CD4-positive, alpha-beta memory T cell (primary cell): ENCODE data around the gene GOLPH3. TPM values are rescaled to one million over a fixed set of nuclear protein-coding genes. Genes with fewer than 3 reads are reported as not detected.
A peak's percentile ranks its signal among the peaks of the same experiment; 100 is the strongest.

Source experiments
- CTCF ChIA-PET: fragments of 350-600 bp; sonication (Branson Sonifier 250); formaldehyde crosslinking; loops from one replicate; lab custom pipeline; 2021; ENCODE audit warnings: inconsistent platforms; ENCODE audit not compliant: partially characterized antibody; lab: Charles Lee
- POLR2A ChIA-PET: fragments of 350-600 bp; sonication (Branson Sonifier 250); formaldehyde crosslinking; loops from one replicate; lab custom pipeline; 2021; ENCODE audit not compliant: partially characterized antibody; lab: Charles Lee
- DNase-seq, 5 donors: peaks; one replicate each; pipeline versions ENCODE4 v3.0.0 to v3.0.0-alpha.2; 2020 to 2022; ENCODE audit warnings: mixed read lengths in 1 of 5
- H3K27ac ChIP-seq: one replicate; pipeline ENCODE4 v1.7.0; 2013; ENCODE audit warnings: low read depth, low read length
- H3K27me3 ChIP-seq: 2 replicates; pipeline ENCODE4 v1.7.0; 2013; ENCODE audit warnings: mild to moderate bottlenecking, low read length, moderate library complexity; ENCODE audit not compliant: insufficient read depth
- H3K36me3 ChIP-seq: 2 replicates; pipeline ENCODE4 v1.7.0; 2013; ENCODE audit warnings: mild to moderate bottlenecking, low read length, moderate library complexity; ENCODE audit not compliant: insufficient read depth
- H3K4me1 ChIP-seq: 2 replicates; pipeline ENCODE4 v1.7.0; 2013; ENCODE audit warnings: mild to moderate bottlenecking, low read length, moderate library complexity; ENCODE audit not compliant: insufficient read depth
- H3K4me3 ChIP-seq, 2 donors: one replicate each; pipeline ENCODE4 v1.7.0; 2013; ENCODE audit warnings: low read length in 2 of 2, mild to moderate bottlenecking in 1 of 2
- H3K9me3 ChIP-seq, 2 donors: one replicate each; pipeline ENCODE4 v1.7.0; 2013; ENCODE audit warnings: low read length in 2 of 2, control low read depth in 1 of 2; ENCODE audit not compliant: control insufficient read depth in 1 of 2
- H3K27ac Mint-ChIP-seq, 7 donors: one replicate each; pipeline ENCODE4 v1.8.0; 2020 to 2021; ENCODE audit warnings: mixed read lengths in 7 of 7, mild to moderate bottlenecking in 6 of 7, inconsistent platforms in 3 of 7, moderate library complexity in 3 of 7
- H3K27me3 Mint-ChIP-seq, 2 donors: one replicate each; pipeline ENCODE4 v1.8.0; 2020 to 2021; ENCODE audit warnings: mixed read lengths in 2 of 2
- H3K36me3 Mint-ChIP-seq, 2 donors: one replicate each; pipeline ENCODE4 v1.8.0; 2020 to 2021; ENCODE audit warnings: mixed read lengths in 2 of 2, inconsistent platforms in 1 of 2, mild to moderate bottlenecking in 1 of 2
- H3K4me1 Mint-ChIP-seq, 4 donors: one replicate each; pipeline ENCODE4 v1.8.0; 2020 to 2021; ENCODE audit warnings: mixed read lengths in 4 of 4, mild to moderate bottlenecking in 1 of 4
- H3K4me3 Mint-ChIP-seq, 8 donors: one replicate each; pipeline ENCODE4 v1.8.0; 2020 to 2021; ENCODE audit warnings: mixed read lengths in 8 of 8, mild to moderate bottlenecking in 7 of 8, moderate library complexity in 6 of 8, inconsistent platforms in 3 of 8
- H3K9me3 Mint-ChIP-seq, 8 donors: one replicate each; pipeline ENCODE4 v1.8.0; 2020 to 2021; ENCODE audit warnings: mixed read lengths in 8 of 8, mild to moderate bottlenecking in 5 of 8, inconsistent platforms in 3 of 8, moderate library complexity in 1 of 8
- intact Hi-C: fragments of 100-400 bp; cut with micrococcal nuclease; formaldehyde crosslinking; loops from one replicate; pipeline ENCODE4 v1.15.1; 2023
- polyA plus RNA-seq, 2 donors: library from polyadenylated mRNA; unstranded; fragments of 300-500 nt; fragmentation: Illumina TruSeq; gene quantifications; one replicate each; pipeline ENCODE4 v1.2.3, GENCODE V29; 2021
- total RNA-seq, 2 experiments: library from RNA; stranded (reverse); gene quantifications; one replicate each; pipeline ENCODE4 v1.2.3, GENCODE V29; 2021

The GOLPH3 gene
- total and polyA plus RNA-seq, 4 experiments from 2014 or later, result 67.4 to 107 (median 86.2) TPM

DNA sequence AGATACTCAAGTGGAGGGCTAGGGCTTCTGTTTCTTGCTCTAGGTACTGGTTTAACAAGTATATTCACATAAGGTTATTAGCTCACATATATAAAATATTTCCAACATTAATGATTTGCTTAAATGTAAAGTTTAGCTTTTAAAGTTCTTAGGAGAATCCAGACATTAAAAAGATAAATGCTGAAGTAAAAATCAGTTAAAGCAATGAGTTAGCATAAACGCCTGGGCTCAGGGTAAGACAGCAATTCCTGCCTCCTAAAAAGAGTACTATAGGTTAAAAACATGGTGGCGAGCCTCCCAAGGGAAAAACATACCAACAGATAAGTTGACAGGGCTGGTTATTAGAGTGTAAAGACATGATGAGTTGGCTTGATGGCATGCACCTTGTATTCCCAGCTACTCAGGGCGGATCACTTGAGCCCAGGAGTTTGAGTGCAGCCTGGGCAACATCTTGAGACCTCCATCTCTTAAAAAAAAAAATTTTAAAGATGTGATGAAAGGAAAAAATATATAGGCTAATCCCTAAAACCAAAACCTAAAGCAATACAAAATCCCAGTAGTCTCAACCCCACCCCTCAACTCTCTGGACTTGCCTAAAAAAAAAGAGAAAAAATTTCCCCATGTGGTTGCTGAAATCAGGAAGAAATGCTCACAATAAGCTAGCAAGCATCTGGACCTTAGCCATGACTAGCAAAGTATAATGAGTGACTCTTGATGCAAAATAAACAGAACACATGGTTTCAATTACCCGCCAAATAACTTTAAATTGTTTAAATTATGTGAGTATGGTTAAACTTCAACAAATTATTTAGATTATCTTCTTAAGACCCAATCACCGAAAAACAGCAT is 3.6 kb downstream of the GOLPH3 start:
- Mint-ChIP-seq H3K4me3 (peak overlapping the region in 7 of 8 donors; percentile 9 to 69 (median 60)), H3K27me3 (peaks cover 0 to 2% of the 10 kb centered on the region in 2 donors), H3K36me3 (peaks cover 29 to 59% of the 10 kb centered on the region in 2 donors), H3K4me1 (peaks cover 30 to 62% (median 48%) of the 10 kb centered on the region in 4 donors), H3K9me3 (no peaks in the 10 kb centered on the region), H3K27ac (peak overlapping the region in 5 of 7 donors; percentile 7 to 93 (median 33))
- intact Hi-C loops, result loop anchor here (5.0 kb wide), 3 partner anchors 38 to 638 kb away; partner anchors contain the start of genes C5orf22 and DROSHA
- Histone ChIP-seq H3K4me3 (no peak overlapping the region), H3K9me3 (no peaks in the 10 kb centered on the region), H3K4me1 (peaks cover 64% of the 10 kb centered on the region), H3K27ac (no peak overlapping the region), H3K36me3 (peaks cover 12% of the 10 kb centered on the region), H3K27me3 (no peaks in the 10 kb centered on the region)
- ChIA-PET CTCF (interaction anchor here (1.0 kb wide), 1 partner anchor 34 kb away, joined by 3 read pairs; no protein-coding TSS in a partner anchor), POLR2A (interaction anchor here (0.5 to 0.9 kb wide), 2 partner anchors 20 to 30 kb away, joined by 3 to 5 read pairs; no protein-coding TSS in a partner anchor)
- DNase-seq, result no peak

DNA sequence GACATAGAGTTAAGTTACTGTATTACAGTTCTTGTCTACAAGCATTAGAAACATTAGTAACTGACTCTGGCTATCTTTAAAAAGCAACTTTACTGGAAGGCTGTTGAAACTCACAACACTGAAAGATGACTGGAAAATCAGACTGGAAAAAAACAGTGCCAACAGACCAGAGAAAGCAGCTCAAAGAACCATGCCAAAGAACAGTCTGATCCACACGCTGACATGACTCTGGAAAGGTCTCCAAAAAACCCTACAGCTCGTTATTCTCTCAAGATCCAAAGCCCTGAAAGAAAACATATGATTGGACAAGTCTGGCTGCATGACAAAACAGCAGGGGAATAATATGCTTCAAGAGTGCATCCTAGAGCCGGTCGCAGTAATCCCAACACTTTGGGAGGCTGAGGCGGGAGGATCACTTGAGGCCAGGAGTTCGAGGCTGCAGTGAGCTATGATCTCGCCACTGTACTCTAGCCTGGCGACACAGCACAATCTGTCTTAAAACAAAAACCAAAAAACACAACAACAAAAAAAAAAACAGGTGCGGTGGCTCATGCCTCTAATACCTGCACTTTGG is 5.6 kb downstream of the GOLPH3 start:
- no peak for DNase-seq
- Mint-ChIP-seq H3K9me3 (no peaks in the 10 kb centered on the region), H3K36me3 (peaks cover 29 to 62% of the 10 kb centered on the region in 2 donors), H3K4me1 (peaks cover 33 to 68% (median 55%) of the 10 kb centered on the region in 4 donors), H3K4me3 (peak overlapping the region in 3 of 8 donors; percentile 23 to 36 (median 27)), H3K27ac (peak overlapping the region in 3 of 7 donors; percentile 19 to 57 (median 48)), H3K27me3 (no peaks in the 10 kb centered on the region)
- ChIA-PET CTCF (no interaction called here), POLR2A (interaction anchor here (0.6 kb wide), 1 partner anchor 636 kb away, joined by 3 read pairs; no protein-coding TSS in a partner anchor)
- H3K9me3 ChIP-seq, result no peaks in the 10 kb centered on the region
- H3K4me3 ChIP-seq, result no peak overlapping the region
- no peak overlapping the region for H3K27ac ChIP-seq
- H3K27me3 ChIP-seq, result no peaks in the 10 kb centered on the region
- intact Hi-C loops, result no loop called here
- H3K4me1 ChIP-seq, result peaks cover 77% of the 10 kb centered on the region
- peaks cover 13% of the 10 kb centered on the region for H3K36me3 ChIP-seq

GRCh38 chr5:32165597-32165996 is 8.5 kb downstream of the GOLPH3 start:
- H3K4me1 Mint-ChIP-seq, result peaks cover 33 to 65% (median 46%) of the 10 kb centered on the region in 4 donors
- intact Hi-C loops, result no loop called here
- Histone ChIP-seq H3K27ac (no peak overlapping the region), H3K9me3 (no peaks in the 10 kb centered on the region), H3K27me3 (no peaks in the 10 kb centered on the region), H3K36me3 (peaks cover 13% of the 10 kb centered on the region), H3K4me1 (peaks cover 64% of the 10 kb centered on the region), H3K4me3 (no peak overlapping the region)
- DNase-seq, result no peak
- ChIA-PET POLR2A (no interaction called here), CTCF (no interaction called here)
- no peak overlapping the region for H3K4me3 Mint-ChIP-seq
- peaks cover 30 to 47% of the 10 kb centered on the region in 2 donors for H3K36me3 Mint-ChIP-seq
- H3K27me3 Mint-ChIP-seq, result no peaks in the 10 kb centered on the region
- no peaks in the 10 kb centered on the region for H3K9me3 Mint-ChIP-seq
- H3K27ac Mint-ChIP-seq, result peak overlapping the region in 1 of 7 donors; percentile 26

DNA sequence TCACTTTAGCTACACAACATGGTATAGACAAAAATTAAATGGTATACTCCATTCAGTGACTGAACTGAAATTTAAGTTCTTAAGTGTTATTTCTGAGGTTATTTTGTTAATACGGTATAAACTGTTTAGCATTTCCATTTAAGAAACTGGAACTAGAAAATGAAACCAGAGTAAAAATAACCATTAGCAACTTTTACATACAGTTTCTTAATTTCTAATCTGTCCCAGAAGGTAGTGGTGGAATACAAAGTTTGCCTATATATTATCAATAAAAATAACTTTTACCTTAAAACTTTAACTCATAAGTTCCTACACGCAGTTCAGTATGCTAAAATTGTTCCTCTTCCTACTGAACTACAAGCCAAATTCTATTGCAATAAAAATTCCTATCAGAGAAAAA is 10.3 kb downstream of the GOLPH3 start:
- Histone ChIP-seq H3K27me3 (no peaks in the 10 kb centered on the region), H3K4me1 (peaks cover 63% of the 10 kb centered on the region), H3K9me3 (no peaks in the 10 kb centered on the region), H3K4me3 (no peak overlapping the region), H3K36me3 (peaks cover 13% of the 10 kb centered on the region), H3K27ac (no peak overlapping the region)
- H3K27me3 Mint-ChIP-seq, result no peaks in the 10 kb centered on the region
- peak overlapping the region in 5 of 8 donors; percentile 2 to 46 (median 30) for H3K4me3 Mint-ChIP-seq
- CTCF ChIA-PET, result no interaction called here
- H3K27ac Mint-ChIP-seq, result peak overlapping the region in 1 of 7 donors; percentile 65
- peaks cover 27 to 47% (median 35%) of the 10 kb centered on the region in 4 donors for H3K4me1 Mint-ChIP-seq
- no peak for DNase-seq
- H3K9me3 Mint-ChIP-seq, result no peaks in the 10 kb centered on the region
- POLR2A ChIA-PET, result interaction anchor here (2.3 kb wide), 1 partner anchor 10 kb away, joined by 12 read pairs; the partner anchor contains the start of gene GOLPH3
- intact Hi-C loops, result loop anchor here (1.0 kb wide), 1 partner anchor 9 kb away; no protein-coding TSS in a partner anchor
- peaks cover 19 to 33% of the 10 kb centered on the region in 2 donors for H3K36me3 Mint-ChIP-seq

DNA sequence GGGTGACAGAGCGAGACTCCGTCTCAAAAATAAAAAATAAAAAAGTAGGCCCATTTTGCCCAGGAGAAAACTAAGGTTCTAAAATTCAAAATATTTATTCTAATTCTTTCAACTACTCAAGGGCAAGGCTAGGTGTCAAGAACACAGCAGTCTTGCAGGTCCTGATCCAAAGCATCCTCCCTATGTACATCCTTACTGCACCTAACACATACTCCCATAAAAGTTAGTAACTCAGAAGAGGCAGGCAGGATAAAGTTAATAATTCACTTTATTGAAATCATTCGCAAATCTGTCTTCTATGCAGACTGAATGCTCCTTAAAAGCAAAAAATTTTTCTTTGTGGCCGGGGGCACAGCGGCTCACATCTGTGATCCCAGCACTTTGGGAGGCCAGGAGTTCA is 11.1 kb downstream of the GOLPH3 start:
- no peak overlapping the region for H3K27ac Mint-ChIP-seq
- peaks cover 21 to 39% (median 28%) of the 10 kb centered on the region in 4 donors for H3K4me1 Mint-ChIP-seq
- intact Hi-C loops, result no loop called here
- H3K36me3 Mint-ChIP-seq, result peaks cover 12 to 26% of the 10 kb centered on the region in 2 donors
- no peak overlapping the region for H3K4me3 Mint-ChIP-seq
- no peaks in the 10 kb centered on the region for H3K27me3 Mint-ChIP-seq
- POLR2A ChIA-PET, result interaction anchor here (2.3 kb wide), 1 partner anchor 10 kb away, joined by 12 read pairs; the partner anchor contains the start of gene GOLPH3
- Histone ChIP-seq H3K4me1 (peaks cover 63% of the 10 kb centered on the region), H3K4me3 (no peak overlapping the region), H3K36me3 (peaks cover 8% of the 10 kb centered on the region), H3K9me3 (no peaks in the 10 kb centered on the region), H3K27me3 (no peaks in the 10 kb centered on the region), H3K27ac (no peak overlapping the region)
- no peak for DNase-seq
- CTCF ChIA-PET, result no interaction called here
- H3K9me3 Mint-ChIP-seq, result no peaks in the 10 kb centered on the region

DNA sequence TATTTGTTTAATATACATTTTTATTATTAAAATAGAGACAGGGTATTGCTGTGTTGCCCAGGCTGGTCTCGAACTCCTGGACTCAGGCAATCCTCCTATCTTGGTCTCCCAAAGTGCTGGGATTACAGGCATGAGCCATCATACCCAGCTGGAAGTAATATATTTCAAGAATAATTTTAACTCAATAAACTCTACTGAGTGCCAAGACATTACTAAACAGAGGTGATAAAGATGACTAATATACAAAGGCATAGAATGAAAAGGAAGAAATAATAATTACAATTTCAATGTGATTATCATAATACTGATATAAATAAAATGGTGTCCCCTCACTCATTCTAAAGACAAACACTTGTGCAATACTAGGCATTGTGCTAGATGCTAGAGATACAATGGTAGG is 13.9 kb downstream of the GOLPH3 start:
- H3K9me3 Mint-ChIP-seq, result no peaks in the 10 kb centered on the region
- H3K4me1 ChIP-seq, result peaks cover 60% of the 10 kb centered on the region
- POLR2A ChIA-PET, result interaction anchor here (1.5 kb wide), 1 partner anchor 12 kb away, joined by 4 read pairs; no protein-coding TSS in a partner anchor
- no peaks in the 10 kb centered on the region for H3K27me3 Mint-ChIP-seq
- no peak overlapping the region for H3K27ac ChIP-seq
- H3K27ac Mint-ChIP-seq, result no peak overlapping the region
- peak overlapping the region in 4 of 8 donors; percentile 0 to 46 (median 38) for H3K4me3 Mint-ChIP-seq
- H3K36me3 Mint-ChIP-seq, result peaks cover 12 to 14% of the 10 kb centered on the region in 2 donors
- no peak overlapping the region for H3K4me3 ChIP-seq
- peaks cover 22 to 33% (median 26%) of the 10 kb centered on the region in 4 donors for H3K4me1 Mint-ChIP-seq
- H3K9me3 ChIP-seq, result no peaks in the 10 kb centered on the region
- peaks cover 4% of the 10 kb centered on the region for H3K36me3 ChIP-seq
- DNase-seq, result no peak
- CTCF ChIA-PET, result no interaction called here
- H3K27me3 ChIP-seq, result no peaks in the 10 kb centered on the region
- intact Hi-C loops, result no loop called here
